Activated T-cell treated with anti-CD3 and anti-CD28 coated beads, Interleukin-2, amount 50 U/mL, for 72 hours (primary cell): ENCODE data around the gene STK38L. TPM values are rescaled to one million over a fixed set of nuclear protein-coding genes. Genes with fewer than 3 reads are reported as not detected.

ENCODE experiments used
- ATAC-seq, 2 donors: fragments of 150-1000 bp; cut with Tn5 transposase; replicated peaks in 1 of 2; 2 replicates each; pipeline ENCODE4 v1.10.0; 2021; ENCODE audit warnings: moderate library complexity in 2 of 2, mild to moderate bottlenecking in 1 of 2
- DNase-seq, 2 donors: peaks; one replicate each; pipeline ENCODE4 v3.0.0; 2021 to 2022; ENCODE audit warnings: mixed read lengths in 1 of 2
- H3K27ac Mint-ChIP-seq: one replicate; pipeline ENCODE4 v1.8.0; 2022; ENCODE audit warnings: mild to moderate bottlenecking, moderate library complexity, mixed read lengths
- H3K27me3 Mint-ChIP-seq: one replicate; pipeline ENCODE4 v1.8.0; 2022; ENCODE audit warnings: low read depth, mixed read lengths
- H3K36me3 Mint-ChIP-seq, 2 donors: one replicate each; pipeline ENCODE4 v1.8.0; 2022; ENCODE audit warnings: mixed read lengths in 2 of 2, mild to moderate bottlenecking in 1 of 2; ENCODE audit not compliant: insufficient read depth in 2 of 2
- H3K4me1 Mint-ChIP-seq: one replicate; pipeline ENCODE4 v1.8.0; 2022; ENCODE audit warnings: low read depth, mixed read lengths
- H3K4me3 Mint-ChIP-seq, 2 donors: one replicate each; pipeline ENCODE4 v1.8.0; 2022; ENCODE audit warnings: mild to moderate bottlenecking in 2 of 2, mixed read lengths in 2 of 2, moderate library complexity in 2 of 2
- H3K9me3 Mint-ChIP-seq, 2 donors: one replicate each; pipeline ENCODE4 v1.8.0; 2022; ENCODE audit warnings: mixed read lengths in 2 of 2
- total RNA-seq, 2 donors: library from RNA; stranded (reverse); gene quantifications; one replicate each; pipeline ENCODE4 v1.2.3, GENCODE V29; 2022

The STK38L gene
- total RNA-seq, 2 donors from 2014 or later, result 24.8 to 30.6 TPM

DNA sequence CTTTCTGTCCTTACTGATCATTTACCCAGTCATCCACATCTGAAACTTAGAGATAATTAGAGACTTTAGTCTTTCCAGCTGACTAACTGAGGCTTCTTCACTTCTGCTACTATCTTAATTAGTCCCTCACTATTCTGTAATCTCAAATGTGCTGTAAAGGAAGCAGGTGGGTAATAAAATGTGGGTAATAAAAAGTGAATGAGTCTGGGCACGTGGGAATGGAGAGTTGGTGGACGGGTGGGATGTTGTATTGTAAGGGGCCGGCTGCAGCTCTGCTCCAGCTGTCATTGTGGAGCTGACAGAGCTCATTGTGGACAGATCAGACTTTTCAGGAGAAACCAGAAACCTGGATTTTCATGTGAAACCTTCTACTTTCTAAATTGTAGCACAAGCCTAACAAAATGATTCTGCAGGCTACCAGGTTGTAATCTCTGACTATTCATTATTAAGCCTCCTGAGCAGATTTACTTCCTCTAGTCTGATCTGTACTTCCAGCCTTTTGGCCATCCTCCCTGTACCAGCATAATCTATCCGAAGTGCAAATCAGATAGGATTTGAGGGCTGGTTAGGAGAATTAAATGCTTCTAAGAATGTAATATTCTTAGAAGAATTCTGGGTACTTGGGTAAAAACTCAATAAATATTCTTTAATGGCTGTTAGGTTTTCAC is 46.5 kb downstream of the STK38L start:
- no peaks in the 10 kb centered on the region for H3K36me3 Mint-ChIP-seq

DNA sequence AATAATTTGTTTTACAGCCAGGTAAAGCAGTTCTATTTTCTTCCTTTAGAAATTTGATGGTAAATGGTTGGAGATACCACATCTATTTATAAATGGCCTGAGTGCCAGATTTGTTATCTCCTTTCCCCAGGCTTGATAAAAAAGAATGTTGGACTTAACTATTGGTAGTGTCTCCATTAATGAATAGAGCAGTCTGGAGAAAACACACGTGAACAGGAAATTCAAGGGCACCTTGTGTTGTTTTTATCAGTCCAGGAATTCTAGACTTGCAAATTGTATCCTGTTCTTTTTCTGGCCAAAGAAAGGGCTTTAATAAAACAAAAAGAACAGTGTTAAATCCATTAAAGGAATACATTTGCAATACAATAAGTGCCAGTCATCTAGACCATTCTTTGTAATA is 47.8 kb downstream of the STK38L start:
- Mint-ChIP-seq H3K27ac (no peak overlapping the region), H3K9me3 (no peaks in the 10 kb centered on the region), H3K36me3 (no peaks in the 10 kb centered on the region), H3K27me3 (no peaks in the 10 kb centered on the region), H3K4me1 (peaks cover 4% of the 10 kb centered on the region), H3K4me3 (no peak overlapping the region)
- DNase-seq, result no peak
- no peak for ATAC-seq

More for the DNA sequence above, 46.5 kb downstream of the STK38L start:
- H3K27me3 Mint-ChIP-seq, result no peaks in the 10 kb centered on the region
- DNase-seq (no peak), ATAC-seq (no peak)
- no peak overlapping the region for H3K4me3 Mint-ChIP-seq
- no peaks in the 10 kb centered on the region for H3K9me3 Mint-ChIP-seq
- peaks cover 4% of the 10 kb centered on the region for H3K4me1 Mint-ChIP-seq
- H3K27ac Mint-ChIP-seq, result no peak overlapping the region

DNA sequence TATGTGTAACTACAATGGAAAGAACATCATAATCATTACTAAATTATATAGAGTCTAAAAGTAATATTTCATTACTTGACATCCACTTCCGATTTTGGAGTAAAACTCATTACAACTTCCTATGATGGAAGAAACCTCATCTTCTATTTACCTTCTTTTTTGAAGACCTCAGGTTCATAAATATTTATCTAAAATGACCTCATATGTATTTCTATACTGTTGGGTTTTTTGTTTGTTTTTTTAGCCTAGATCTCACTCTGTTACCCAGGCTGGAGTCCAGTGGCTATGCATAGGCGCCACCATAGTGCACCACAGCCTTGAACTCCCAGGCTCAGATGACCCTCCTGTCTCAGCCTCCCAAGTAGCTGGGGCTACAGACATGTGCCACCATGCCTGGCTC is 48.6 kb downstream of the STK38L start:
- DNase-seq, result no peak
- ATAC-seq, result no peak
- Mint-ChIP-seq H3K27ac (no peak overlapping the region), H3K4me1 (peaks cover 4% of the 10 kb centered on the region), H3K4me3 (no peak overlapping the region), H3K27me3 (no peaks in the 10 kb centered on the region), H3K9me3 (no peaks in the 10 kb centered on the region), H3K36me3 (no peaks in the 10 kb centered on the region)

DNA sequence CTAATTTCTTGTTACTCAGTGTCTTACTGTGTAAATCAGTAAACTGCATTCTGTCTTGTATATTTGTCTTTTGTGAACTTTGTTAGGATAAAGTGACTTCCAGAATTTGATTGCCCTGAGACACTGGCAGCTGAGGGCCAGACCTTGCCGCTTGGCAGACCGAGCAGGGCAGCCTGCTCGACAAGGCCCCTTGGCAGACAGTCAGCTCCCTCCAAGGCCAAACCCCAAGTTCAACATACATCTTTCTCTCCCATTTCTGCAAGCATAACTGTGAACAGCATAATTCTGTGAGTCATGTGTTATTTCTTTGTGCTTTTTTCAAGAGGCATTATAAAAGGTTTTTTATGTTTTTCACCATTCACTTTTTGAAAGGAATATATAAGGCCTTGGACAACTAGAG is 49.4 kb downstream of the STK38L start:
- no peak for ATAC-seq
- H3K4me3 Mint-ChIP-seq, result no peak overlapping the region

DNA sequence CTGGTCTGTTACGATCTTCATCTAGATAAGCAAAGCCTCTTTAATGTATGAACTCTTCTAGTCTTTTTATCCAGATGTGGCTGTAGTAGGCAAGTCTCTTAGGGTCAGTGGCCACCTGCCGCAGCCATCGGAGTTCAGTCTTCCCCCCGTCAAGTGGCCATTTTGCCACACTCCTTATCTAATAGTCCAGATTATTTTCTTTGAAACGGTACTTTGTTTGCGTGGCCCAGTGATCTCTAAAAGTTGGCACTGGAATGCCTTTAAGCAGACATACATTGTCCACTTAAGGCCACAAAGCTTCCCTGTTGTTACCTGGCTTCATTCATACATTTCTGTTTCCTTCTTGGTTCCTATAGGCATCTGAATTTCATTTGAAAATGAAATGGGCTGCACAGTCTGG is 52.6 kb downstream of the STK38L start:
- no peak overlapping the region for H3K27ac Mint-ChIP-seq
- H3K27me3 Mint-ChIP-seq, result no peaks in the 10 kb centered on the region
- H3K4me3 Mint-ChIP-seq, result no peak overlapping the region
- DNase-seq, result no peak
- no peaks in the 10 kb centered on the region for H3K4me1 Mint-ChIP-seq
- peaks cover 3 to 5% of the 10 kb centered on the region in 2 donors for H3K36me3 Mint-ChIP-seq
- no peaks in the 10 kb centered on the region for H3K9me3 Mint-ChIP-seq
- ATAC-seq, result no peak

More for the DNA sequence above, 49.4 kb downstream of the STK38L start:
- no peaks in the 10 kb centered on the region for H3K27me3 Mint-ChIP-seq
- H3K36me3 Mint-ChIP-seq, result peaks cover 0 to 2% of the 10 kb centered on the region in 2 donors
- DNase-seq, result no peak
- H3K27ac Mint-ChIP-seq, result no peak overlapping the region
- peaks cover 4% of the 10 kb centered on the region for H3K4me1 Mint-ChIP-seq
- no peaks in the 10 kb centered on the region for H3K9me3 Mint-ChIP-seq

DNA sequence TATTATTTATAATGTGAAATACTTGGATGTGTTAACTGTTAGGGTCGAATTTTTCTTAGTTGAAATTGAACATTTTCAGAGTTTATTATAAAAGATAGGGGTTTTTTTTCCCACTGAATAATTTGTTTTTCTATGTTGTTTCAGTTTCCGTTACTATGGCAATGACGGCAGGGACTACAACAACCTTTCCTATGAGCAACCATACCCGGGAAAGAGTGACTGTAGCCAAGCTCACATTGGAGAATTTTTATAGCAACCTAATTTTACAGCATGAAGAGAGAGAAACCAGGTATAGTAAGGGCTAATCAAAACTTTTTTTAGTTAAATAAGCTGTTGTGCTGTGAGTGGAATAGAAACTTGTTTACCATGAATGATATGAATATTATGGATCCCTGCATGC is 53.5 kb downstream of the STK38L start:
- peak; percentile 37 to 39 for ATAC-seq
- no peak overlapping the region for H3K27ac Mint-ChIP-seq
- no peaks in the 10 kb centered on the region for H3K4me1 Mint-ChIP-seq
- no peak overlapping the region for H3K4me3 Mint-ChIP-seq
- DNase-seq, result no peak
- H3K27me3 Mint-ChIP-seq, result no peaks in the 10 kb centered on the region
- H3K36me3 Mint-ChIP-seq, result peaks cover 3 to 5% of the 10 kb centered on the region in 2 donors
- no peaks in the 10 kb centered on the region for H3K9me3 Mint-ChIP-seq

DNA sequence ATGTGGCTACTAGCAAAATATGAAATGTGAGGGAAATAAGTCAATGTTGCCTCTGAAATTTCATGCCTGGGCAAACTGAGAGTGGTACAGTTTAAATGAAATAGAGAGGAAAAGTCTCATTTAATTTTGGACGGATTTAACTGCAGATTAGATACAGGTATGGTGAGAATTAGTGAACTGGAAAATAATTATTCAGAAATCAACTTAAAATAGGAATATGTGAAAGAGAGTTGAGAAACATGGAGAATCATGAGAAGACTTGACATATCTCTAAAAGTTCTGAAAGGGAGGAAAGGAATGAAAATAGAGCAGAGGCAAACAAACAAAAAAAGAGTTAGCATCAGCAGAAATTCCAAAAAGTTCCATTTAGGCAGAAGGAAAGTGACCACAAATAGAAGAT is 55.0 kb downstream of the STK38L start:
- Mint-ChIP-seq H3K36me3 (peaks cover 3 to 5% of the 10 kb centered on the region in 2 donors), H3K4me3 (no peak overlapping the region), H3K9me3 (no peaks in the 10 kb centered on the region), H3K27me3 (no peaks in the 10 kb centered on the region), H3K27ac (peak overlapping the region; percentile 90), H3K4me1 (no peaks in the 10 kb centered on the region)
- no peak for DNase-seq
- no peak for ATAC-seq

DNA sequence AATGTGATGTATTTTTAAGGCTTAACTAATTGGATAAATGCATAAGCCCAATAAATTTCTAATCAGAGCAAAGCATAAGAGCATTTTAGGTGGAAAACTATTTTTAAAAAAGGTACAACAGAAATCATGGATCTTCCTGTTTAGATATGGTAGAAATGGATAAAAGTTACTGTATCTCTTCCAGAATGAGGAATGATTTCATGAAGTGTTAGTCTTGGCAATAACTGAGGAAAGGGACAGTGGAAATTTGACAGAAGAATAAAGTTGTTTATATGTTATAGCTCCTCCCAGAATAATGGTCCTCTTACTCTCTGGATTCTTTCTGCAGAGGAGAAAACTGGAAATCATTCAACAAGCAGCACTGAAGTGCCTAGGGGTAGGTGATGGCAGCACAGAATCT is 56.1 kb downstream of the STK38L start:
- peaks cover 3 to 5% of the 10 kb centered on the region in 2 donors for H3K36me3 Mint-ChIP-seq
- H3K9me3 Mint-ChIP-seq, result no peaks in the 10 kb centered on the region
- H3K27ac Mint-ChIP-seq, result no peak overlapping the region
- no peak for ATAC-seq
- H3K27me3 Mint-ChIP-seq, result no peaks in the 10 kb centered on the region
- no peak for DNase-seq
- H3K4me1 Mint-ChIP-seq, result no peaks in the 10 kb centered on the region
- no peak overlapping the region for H3K4me3 Mint-ChIP-seq

DNA sequence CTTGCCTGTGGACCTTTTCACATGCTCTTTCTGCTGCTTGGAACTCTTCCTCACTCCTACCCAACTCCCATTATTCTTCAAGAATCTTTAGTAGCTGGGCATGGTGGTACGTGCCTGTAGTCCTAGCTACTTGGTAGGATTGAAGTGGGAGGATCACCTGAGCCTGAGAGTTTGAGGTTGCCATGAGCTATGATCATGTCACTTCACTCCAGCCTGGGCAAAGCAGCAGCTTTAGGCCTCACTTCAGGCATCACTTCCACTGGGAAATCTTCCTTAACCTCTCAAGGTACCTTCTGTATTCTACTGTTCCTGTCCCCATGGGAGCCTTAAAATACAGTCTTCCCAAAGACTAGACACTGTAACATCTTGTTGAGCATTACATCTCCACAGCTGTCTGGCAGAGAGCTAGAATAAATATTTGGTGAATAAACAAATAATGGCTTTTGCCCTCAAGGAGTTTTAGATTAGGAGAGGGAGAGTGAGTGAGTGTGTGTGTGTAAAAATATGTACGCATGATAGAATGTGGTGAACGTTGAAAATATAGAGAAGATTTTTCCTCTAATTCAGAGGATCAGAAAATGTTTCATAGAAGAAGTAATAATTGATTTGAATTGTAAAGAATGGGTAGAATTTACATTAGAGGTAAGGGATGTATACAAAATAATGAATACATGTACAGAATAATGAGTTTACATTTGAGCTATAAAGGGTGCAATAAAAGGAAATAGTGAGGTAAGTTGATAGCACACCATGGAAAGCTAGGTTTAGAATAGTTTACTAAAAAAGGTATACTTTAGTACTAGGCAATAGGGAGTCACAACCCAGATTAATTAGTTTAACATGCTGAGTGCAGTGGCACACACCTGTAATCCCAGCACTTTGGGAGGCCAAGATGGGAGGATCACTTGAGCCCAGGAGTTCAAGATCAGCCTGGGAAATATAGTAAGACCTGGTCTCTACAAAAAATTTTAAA is 59.3 kb downstream of the STK38L start:
- Mint-ChIP-seq H3K4me1 (no peaks in the 10 kb centered on the region), H3K36me3 (peaks cover 3% of the 10 kb centered on the region in 2 donors), H3K27me3 (no peaks in the 10 kb centered on the region), H3K4me3 (no peak overlapping the region), H3K9me3 (no peaks in the 10 kb centered on the region), H3K27ac (peak overlapping the region; percentile 83)
- ATAC-seq (no peak), DNase-seq (no peak)

DNA sequence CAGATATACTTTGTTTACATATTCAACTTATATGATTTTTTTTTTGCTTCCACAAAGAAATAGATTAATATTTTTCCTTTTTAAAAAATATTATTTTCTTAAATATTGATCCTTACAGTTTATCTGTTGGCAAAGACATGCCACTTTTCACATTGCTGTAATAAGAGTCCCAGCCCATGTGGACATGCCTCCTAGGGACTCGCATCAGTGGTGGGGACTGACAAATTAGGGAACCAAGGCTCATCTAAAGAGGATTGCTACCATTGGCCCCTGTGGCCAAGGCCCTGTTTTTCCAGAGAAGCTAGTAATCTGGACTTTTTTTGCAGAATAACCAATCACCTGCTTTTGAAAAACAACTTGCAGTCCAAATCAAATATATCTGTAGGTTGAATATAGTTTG is 60.8 kb downstream of the STK38L start:
- Mint-ChIP-seq H3K36me3 (peaks cover 0 to 2% of the 10 kb centered on the region in 2 donors), H3K4me1 (no peaks in the 10 kb centered on the region), H3K4me3 (no peak overlapping the region), H3K27me3 (no peaks in the 10 kb centered on the region), H3K27ac (no peak overlapping the region), H3K9me3 (no peaks in the 10 kb centered on the region)
- no peak for ATAC-seq
- no peak for DNase-seq

DNA sequence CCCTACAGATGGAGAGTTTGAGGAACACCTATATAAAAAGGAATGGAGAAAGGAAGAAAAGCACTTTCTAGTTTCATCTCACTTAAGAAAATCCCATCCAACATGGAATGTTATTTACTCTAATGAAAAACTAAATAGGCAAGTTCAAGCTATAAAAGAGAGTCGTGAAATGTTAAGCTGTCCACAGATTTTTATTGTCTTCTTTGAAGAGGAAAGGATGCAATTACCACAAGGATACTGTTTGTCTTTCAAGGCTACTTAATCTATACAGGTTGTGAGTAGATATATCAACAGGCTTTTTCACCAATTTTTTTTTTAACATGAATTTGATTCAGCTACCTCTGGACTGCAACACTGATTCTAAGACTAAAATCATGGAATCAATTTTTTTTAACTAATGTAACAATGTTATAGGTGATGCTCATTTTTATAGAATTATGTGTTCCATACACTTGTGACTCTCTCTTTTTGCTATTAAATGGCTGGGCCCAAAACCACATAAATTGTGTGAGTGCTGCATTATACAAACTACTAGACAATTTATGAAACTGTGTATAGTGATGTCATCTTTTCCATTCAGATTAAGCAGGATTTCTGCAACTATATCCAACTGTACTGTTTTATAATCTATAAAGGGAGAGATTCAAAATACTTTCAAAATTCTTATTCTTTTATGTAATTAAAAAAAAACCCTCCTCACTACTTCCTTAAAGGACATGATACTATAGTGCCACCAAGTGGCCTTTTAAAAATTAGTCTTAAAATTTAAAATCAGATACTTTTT is 61.8 kb downstream of the STK38L start:
- ATAC-seq, result no peak
- no peaks in the 10 kb centered on the region for H3K9me3 Mint-ChIP-seq

DNA sequence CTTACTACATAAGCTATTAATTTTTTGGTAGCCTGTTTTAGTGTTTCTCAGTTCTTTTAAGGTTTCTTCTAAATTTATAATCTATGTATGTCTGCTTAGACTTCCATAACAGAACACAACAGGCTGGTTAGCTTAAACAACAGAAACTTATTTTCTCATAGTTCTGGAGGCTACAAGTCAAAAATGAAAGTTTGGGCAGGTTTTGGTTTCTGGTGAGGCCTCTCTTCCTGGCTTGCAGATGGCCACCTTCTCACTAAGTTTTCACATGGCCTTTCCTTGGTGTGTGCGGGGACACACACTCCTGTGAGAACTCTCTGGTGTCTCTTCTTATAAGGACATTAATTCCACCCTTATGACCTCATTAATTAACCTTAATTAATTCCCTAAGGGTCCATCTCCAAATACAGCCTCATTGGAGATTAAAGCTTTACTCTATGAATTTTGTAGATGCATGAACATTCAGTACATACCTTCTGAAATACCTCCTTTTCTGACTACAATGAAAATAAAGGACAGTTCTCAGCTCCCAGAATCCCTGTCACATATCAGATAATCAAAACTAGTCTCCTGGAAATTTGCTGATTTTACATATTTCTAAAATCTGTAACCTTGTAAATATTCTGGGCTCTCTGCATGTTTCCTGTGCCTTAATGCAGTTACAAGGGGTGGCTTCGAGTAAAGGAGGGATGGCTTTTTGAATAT is 65.4 kb downstream of the STK38L start:
- ATAC-seq (no peak), DNase-seq (no peak)
- H3K27ac Mint-ChIP-seq, result no peak overlapping the region
- peaks cover 0 to 8% of the 10 kb centered on the region in 2 donors for H3K36me3 Mint-ChIP-seq
- H3K4me1 Mint-ChIP-seq, result no peaks in the 10 kb centered on the region
- no peak overlapping the region for H3K4me3 Mint-ChIP-seq
- H3K9me3 Mint-ChIP-seq, result no peaks in the 10 kb centered on the region
- no peaks in the 10 kb centered on the region for H3K27me3 Mint-ChIP-seq

More for the DNA sequence above, 61.8 kb downstream of the STK38L start:
- DNase-seq, result no peak
- Mint-ChIP-seq H3K4me3 (no peak overlapping the region), H3K27ac (peak overlapping the region; percentile 19), H3K36me3 (peaks cover 0 to 5% of the 10 kb centered on the region in 2 donors), H3K27me3 (no peaks in the 10 kb centered on the region), H3K4me1 (no peaks in the 10 kb centered on the region)
